G401.6 (cell line): Measurements from ENCODE around the gene KCTD19.

Experiments
- FAIRE-seq: peaks from 2 replicates; lab custom pipeline; 2012; peaks lifted over from hg19 to GRCh38; lab: Jason Lieb, UNC

KCTD19 gene

DNA sequence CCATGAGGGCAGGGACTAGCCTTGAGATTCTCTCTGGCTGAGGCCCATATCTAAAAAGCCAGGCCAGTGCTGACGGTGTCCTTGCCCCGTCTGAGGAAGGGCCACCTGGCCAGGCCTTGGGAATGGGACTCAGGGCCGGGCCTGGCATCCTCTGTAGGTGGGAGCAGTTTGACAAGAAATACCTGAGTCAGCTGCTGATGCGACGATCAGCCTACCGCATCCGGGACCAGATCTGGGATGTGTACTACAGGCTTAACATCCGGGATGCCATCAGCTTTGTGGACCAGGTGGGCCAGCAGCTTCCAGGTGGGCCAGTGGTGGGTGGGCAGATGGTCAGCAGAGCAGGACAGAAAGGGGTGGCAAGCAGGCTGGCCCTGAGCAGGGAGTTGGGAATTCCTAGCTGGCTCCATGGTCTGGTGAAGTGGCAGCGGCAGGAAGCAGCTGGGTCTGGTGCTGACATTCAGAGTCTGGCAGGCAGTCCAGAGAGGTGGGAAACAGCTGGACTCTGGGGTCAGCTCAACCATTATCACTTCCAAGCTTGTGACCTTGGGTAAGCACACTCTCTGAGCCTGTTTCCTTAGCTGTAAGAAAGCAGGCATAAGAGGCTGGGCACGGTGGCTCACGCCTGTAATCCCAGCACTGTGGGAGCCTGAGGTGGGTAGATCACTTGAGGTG lies 68.2 kb downstream of the KCTD19 start:
- FAIRE-seq = no peak

DNA sequence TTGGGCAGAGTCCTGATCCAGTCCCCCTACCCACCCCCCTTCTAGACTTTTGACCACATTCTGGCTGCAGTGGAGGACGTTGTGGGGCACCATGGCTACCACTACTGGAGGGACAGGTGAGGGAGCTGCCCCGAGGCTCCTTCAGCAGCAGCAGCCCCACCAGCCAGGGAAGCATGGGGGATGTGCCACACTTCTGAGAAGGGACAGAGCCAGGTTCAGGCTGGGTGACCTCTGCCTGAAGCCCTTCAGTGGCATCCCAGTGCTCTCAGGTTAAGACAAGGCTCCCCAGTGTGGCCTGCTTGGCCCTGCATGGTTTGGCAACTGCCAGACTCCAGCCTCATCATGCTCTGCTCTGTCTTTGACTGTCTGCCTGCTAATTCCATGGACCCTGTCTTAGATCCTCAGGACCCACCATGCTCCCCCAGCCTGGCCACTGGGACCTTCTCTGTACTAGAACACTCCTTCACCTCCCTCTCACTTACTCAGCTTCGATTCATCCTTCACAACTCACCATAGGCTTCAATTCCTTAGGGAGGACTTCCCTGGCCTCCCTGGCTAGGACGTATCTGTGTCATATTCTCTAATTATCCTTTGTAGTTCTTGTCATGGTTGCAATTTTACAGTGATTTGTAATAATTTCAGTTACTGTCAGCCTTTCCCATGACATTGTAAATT lies 68.9 kb downstream of the KCTD19 start:
- no peak for FAIRE-seq

- FAIRE-seq = no peak
Measured at GRCh38 chr16:67256701-67257230, 69.8 kb downstream of the KCTD19 start.

- FAIRE-seq = no peak
Measured at GRCh38 chr16:67255553-67256221, 70.9 kb downstream of the KCTD19 start.

DNA sequence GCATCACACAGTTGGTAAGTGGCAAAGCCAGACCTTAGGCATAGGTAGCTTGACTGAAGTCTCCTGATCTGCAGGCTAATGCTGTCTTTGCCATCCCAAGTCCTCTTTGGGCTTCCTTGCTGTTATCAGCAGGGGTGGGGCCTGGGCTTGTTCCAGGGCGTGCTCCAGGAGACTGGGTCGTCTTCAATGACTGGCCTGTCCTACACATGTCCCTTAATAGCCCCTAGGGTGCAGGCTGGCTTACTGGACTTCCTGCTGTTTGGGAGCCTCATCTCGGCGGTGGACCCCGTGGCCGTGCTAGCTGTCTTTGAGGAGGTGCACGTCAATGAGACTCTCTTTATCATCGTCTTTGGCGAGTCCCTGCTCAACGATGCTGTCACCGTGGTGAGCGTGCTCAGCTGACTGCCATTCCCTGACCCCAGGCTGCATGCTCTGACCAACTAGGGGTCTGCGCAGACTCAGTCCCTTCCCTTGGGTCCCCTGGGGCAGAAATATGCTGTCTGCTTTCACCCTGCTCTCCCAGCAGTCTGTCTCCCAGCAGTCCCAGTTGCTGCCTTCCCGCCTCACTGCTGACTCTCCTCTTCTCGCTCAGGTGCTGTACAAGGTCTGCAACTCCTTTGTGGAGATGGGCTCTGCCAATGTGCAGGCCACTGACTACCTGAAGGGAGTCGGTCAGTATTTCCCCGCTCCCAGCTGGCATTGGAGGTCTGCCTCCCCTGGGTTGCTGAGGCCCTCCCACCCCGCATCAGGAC lies 71.6 kb downstream of the KCTD19 start:
- FAIRE-seq = no peak

DNA sequence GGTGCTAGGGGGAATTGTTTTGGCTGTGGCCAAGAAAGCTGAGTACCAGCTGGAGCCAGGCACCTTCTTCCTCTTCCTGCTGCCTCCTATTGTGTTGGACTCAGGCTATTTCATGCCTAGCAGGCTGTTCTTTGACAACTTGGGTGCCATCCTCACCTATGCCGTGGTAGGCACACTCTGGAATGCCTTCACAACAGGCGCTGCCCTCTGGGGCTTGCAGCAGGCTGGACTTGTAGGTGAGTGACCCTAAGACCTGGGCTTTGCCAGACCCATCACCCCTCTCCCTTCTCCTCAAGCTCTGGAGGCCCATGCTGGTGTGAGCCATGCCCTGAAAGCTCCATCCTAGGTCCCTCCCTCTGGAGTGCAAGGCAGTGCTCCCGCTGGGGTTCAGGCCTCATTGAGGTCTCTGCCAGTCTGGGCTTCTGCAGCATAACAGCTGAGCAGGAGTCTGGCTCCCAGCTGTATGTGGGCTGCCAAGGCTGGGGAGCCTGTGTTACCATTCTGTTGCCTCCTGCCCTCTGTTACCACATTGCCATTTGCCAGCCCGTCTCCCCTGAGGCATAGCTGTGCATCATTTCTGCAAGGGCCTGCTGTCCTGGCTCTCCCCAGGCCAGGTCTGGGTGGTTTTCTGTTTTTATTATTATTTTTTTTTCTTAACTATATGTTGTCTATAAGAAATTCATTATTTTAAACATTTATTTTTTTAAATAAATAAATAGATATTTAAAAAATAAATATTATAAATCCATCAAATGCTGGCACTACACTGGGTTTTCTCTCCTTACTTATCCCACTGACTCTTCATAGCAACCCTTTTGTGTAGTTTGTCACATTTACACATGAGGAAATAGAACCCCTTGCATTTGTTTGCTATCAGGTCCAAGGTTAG lies 73.7 kb downstream of the KCTD19 start:
- no peak for FAIRE-seq

GRCh38 chr16:67250045-67250327 lies 76.6 kb downstream of the KCTD19 start:
- no peak for FAIRE-seq

DNA sequence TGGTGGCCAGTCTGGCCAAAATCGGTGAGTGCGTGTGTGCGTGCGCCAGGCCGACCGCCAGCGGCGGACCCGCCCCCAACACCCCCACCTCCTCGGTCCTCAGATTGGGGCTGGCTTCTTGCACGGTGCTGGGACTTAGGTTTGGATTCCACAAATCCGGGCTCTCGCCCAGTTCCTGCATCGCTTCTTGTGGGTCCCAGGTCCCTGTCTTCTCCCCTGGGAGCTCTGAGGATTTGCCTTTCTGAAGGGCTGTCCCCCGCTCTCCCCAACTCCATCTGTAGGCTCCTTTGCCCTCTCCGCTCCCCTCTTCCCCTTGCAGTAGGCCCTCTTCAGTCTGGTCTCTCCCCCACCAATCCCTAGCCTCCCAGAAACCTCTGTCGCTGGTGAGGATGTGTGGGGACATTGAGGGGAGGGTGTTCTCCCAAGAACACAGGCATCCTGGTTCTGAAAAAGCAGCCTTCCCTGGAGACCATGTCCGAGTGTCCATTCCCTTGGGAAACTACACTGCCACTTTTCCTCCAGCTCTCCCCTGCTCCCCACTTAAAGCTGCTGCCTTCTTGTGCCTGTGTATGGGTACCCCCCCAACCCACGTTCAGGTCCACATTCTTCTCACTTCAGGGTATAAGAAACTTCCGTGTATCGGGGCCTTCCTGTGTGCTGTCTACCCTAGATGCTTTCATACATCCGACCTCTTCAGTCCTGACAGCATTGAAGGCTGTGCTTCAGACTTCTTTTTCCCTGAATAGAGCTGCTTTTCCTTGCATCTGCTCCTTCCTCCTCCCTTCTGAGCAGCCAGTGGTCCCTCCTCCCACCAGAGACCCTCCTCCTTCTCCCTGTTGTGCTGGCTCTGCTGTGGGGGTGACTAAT lies 77.1 kb downstream of the KCTD19 start:
- no peak for FAIRE-seq

DNA sequence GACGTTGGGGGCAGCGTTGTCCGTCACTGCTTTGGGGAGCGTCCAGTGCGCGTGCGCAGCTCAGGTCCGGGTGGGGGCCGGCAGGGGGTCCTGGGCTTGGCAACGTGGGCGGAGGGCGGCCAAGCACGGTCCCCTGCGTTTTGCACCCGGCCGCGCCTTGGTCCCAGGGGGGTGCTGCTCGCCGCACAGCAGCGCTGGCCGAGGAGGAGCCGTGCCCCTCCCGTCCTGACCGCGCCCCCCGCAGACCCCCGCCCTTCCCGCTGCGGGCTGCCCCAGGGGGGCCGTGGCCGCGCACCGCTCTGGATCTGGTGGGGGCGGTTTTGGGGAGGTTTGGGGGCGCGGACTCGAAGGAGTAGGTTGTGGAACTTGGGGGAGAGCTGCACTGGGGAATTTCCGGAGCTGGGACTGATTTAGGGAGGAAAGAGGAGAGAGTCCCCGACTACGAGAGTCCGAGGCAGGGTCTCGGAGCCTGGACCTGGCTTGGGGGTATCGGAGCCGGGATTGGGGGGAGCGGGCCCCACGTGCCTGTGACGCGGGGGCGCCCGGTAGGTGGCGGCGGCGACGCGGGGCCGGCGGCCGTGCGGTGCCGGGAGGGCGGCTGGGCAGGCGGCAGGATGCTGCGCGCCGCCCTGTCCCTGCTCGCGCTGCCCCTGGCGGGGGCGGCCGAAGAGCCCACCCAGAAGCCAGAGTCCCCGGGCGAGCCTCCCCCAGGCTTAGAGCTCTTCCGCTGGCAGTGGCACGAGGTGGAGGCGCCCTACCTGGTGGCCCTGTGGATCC lies 78.0 kb downstream of the KCTD19 start, which contains the start of gene SLC9A5:
Gene SLC9A5, plus strand, starts transcription at position 579 of the 777 bp plus-strand sequence. Its CDS starts 36 bp downstream, at position 615.
- no peak for FAIRE-seq

GRCh38 chr16:67248073-67248400 lies 78.5 kb downstream of the KCTD19 start:
- FAIRE-seq = no peak

DNA sequence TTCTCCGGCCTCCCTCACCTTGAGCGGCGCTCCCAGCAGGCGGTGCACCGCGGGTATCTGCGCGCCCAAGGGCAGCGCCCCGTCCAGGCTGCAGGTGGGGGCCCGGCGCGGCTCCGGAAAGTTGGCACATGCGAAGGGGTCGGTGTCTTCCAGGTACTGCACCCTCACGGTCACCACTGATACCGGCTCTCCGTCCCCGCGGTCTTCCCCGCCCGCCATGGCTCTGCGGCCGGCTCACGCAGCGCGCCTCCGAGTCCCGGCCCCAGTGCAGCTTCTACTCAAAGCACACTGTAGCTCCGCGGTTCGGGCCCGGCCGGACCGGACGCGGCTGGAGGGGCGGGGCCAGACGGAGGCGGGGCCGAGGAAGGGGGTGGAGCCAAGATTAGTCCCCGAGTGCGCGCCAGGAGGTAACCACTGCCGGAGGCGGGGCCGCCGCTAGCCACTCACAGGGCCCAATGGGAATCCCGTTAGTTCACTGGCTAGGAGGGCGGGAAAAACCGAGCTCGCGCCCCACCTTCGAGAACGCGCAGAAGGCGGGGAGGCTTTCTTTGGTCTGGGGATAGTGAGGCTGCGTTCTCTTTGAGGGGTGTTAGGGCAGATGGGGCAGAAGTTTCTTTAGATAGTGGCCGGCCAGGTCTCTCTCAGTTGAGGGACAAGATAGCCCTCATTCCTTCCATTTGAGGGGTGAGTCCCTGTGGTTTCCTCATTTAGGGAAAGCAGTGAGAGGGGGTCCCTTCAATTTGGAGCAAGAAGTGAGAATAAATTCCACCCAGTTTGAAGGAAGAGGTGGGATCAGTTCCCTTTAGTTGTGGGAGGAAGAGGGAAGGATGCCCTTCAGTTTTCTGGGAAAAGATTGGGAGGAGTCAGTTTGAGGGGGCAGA lies 79.1 kb downstream of the KCTD19 start, which contains the start of gene FHOD1:
Gene FHOD1, minus strand, starts transcription at position 290 of the 881 bp plus-strand sequence. Its CDS starts 71 bp downstream, at position 219.
- peak; percentile 96 for FAIRE-seq

DNA sequence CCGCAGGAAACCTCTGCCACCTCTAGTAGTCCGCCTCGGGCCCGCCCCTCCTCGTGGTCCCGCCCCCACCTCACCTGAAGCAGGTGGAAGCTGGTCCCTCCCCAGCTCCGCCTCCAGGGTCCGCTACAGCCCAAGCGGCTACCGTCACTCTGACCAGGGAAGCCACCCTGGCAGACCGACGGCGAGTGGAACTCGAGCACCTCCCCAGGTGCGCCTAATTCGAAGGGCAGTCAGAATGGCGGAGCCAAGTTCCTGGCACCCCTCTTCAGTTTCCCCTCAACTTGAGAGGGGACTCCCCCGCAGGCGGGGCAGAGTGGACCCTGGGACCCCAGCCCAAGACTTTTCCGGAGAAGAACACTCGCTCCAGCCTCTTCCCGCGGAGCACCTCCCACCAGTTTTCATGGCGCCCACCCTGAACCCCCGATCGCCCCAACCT lies 79.8 kb downstream of the KCTD19 start:
- no peak for FAIRE-seq

- FAIRE-seq = no peak
Measured at GRCh38 chr16:67246081-67246755, 80.3 kb downstream of the KCTD19 start.

DNA sequence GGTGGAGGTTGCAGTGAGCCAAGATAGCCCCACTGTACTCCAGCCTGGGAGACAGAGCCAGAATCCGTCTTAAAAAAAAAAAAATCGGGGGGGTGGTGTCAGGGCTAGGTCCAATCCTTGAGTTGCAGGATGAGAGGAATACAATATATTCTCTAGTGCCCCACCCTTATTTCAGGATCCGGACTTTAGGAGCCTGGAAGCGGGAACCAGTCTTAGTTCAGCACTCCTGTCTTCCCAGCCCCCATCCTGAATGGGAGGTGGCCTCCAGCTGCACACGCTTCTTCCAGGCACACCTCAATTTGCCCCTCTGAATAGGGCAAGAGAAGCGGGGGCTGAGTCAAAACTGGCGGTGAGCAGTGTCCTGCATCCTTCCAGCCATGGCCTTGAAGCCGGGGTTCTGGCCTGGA lies 80.9 kb downstream of the KCTD19 start:
- no peak for FAIRE-seq

DNA sequence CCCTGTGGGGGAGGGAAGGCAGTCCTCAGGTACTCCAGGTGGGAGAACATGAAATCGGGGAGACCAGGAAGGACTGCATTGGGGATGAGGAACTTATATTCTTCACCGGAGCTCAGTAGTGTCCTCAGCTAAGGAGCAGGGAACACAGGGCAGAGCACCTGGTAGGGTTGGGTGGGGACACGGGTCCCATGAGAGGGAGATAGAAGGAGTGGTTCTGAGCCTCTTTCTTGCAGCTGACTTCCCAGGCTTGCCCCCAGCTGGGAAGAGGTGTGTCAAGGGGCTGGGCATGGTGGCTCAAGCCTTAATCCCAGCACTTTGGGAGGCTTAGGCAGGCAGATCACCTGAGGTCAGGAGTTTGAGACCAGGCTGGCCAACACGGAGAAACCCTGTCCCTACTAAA lies 81.4 kb downstream of the KCTD19 start:
- FAIRE-seq = no peak

DNA sequence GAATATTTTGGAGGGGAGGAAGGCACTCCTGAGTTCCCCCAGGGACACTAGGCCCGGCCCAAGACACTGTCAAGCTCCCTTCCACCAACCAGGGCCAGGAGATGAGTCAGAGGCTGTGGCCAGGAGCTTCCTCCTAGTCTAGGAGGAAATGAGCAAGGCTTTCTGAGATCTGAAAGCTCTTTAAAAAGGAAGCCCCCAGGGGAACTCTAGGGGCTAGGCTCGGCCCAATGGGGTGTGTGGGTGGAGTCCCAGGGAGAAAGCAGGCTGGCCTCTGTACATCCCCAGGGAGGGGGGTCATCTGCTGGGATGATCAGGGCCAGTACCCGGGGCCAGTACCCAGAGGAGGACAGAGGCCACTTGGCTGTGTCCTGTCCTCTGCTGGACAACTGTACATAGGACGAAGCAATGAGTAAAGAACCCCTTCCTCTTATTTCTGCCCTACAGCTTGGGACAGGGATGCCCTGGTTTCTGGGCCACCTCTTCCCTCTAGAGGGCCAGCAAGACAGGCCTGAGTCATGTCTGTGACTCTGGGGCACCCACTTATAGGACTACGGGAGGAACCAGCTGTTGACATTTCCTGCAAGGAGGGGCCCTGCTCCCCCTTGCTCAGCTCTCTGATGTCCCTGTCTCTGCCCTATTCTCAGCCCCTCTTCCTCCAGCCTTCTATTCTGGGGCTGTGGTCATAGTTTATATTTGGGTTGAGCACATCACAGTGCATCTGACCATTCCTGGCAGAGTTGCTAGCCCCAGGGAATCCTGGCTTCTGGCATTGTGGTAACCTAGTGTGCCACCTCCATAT lies 82.0 kb downstream of the KCTD19 start:
- FAIRE-seq = no peak

- FAIRE-seq = no peak
Measured at GRCh38 chr16:67243481-67243880, 83.1 kb downstream of the KCTD19 start.
